NB4 (cell line): ENCODE data around the gene SLCO2A1.

ENCODE experiments used
- POLR2A ChIP-seq: IDR thresholded peaks from 2 replicates; pipeline ENCODE4 v1.6.1; 2011; ENCODE audit warnings: mild to moderate bottlenecking; ENCODE audit not compliant: insufficient read length; ENCODE audit errors: extremely low read depth
- TF ChIP-seq, protein P1 (sequence below): IDR thresholded peaks from one replicate; pipeline ENCODE4 v1.5.1; 2012; ENCODE audit warnings: low read depth, low read length

- TF ChIP-seq POLR2A: no peak
- TF ChIP-seq, protein P1, sequence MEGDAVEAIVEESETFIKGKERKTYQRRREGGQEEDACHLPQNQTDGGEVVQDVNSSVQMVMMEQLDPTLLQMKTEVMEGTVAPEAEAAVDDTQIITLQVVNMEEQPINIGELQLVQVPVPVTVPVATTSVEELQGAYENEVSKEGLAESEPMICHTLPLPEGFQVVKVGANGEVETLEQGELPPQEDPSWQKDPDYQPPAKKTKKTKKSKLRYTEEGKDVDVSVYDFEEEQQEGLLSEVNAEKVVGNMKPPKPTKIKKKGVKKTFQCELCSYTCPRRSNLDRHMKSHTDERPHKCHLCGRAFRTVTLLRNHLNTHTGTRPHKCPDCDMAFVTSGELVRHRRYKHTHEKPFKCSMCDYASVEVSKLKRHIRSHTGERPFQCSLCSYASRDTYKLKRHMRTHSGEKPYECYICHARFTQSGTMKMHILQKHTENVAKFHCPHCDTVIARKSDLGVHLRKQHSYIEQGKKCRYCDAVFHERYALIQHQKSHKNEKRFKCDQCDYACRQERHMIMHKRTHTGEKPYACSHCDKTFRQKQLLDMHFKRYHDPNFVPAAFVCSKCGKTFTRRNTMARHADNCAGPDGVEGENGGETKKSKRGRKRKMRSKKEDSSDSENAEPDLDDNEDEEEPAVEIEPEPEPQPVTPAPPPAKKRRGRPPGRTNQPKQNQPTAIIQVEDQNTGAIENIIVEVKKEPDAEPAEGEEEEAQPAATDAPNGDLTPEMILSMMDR: no peak
Observed at GRCh38 chr3:134054231-134054630, 24.5 kb upstream of the SLCO2A1 start.
